Ectodermal cell (in vitro differentiated cells): ENCODE results near the gene FBXL13.
"Not testable (repeated sequence)": the region's sequence is repeated elsewhere in the genome, so short reads cannot be mapped to it uniquely, and the experiment has no call there.

ENCODE experiments used
- H3K27ac ChIP-seq: 2 replicates; pipeline ENCODE4 v1.7.0; 2013; ENCODE audit warnings: mild to moderate bottlenecking, low read depth, low read length; ENCODE audit not compliant: insufficient read depth, poor library complexity, severe bottlenecking
- H3K27me3 ChIP-seq: 2 replicates; pipeline ENCODE4 v1.7.0; 2013; ENCODE audit warnings: mild to moderate bottlenecking, low read length; ENCODE audit not compliant: insufficient read depth, control insufficient read depth, poor library complexity, severe bottlenecking
- H3K36me3 ChIP-seq: one replicate; pipeline ENCODE4 v1.7.0; 2013; ENCODE audit warnings: low read length; ENCODE audit not compliant: control insufficient read depth, insufficient read depth
- H3K4me1 ChIP-seq: one replicate; pipeline ENCODE4 v1.7.0; 2013; ENCODE audit warnings: low read length; ENCODE audit not compliant: control insufficient read depth, insufficient read depth
- H3K4me3 ChIP-seq: 2 replicates; pipeline ENCODE4 v1.7.0; 2013; ENCODE audit warnings: low read depth, low read length, control low read depth; ENCODE audit not compliant: insufficient read depth
- H3K9me3 ChIP-seq: 2 replicates; pipeline ENCODE4 v1.7.0; 2013; ENCODE audit warnings: mild to moderate bottlenecking, low read length, moderate library complexity; ENCODE audit not compliant: control insufficient read depth
- WGBS, 2 experiments: methylation state at CpG; one replicate each; pipeline ENCODE4 v1.1.7; 2013; ENCODE audit warnings: missing lambda C conversion rate in 2 of 2; 5-methylcytosine and 5-hydroxymethylcytosine counted together

The FBXL13 gene

DNA sequence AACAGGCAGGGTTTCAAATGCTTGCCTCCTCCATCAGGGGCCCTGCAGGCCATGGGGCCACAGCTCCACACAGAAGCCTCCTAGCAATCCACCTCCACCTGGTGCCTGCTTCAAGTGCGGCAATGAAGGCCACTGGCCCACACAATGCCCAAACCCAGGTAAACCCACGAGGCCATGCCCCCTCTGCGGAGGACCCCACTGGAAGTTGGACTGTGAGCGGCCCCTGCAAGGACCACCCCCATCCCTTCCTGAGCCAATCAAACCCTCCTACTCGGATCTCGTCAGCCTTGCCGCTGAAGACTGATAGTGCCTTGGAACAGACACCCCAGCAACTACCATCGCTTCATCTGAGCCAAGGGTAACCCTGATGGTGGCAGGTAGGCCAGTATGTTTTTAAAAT lies 98.7 kb downstream of the FBXL13 start:
- Histone ChIP-seq H3K4me3 (no peak overlapping the region), H3K27ac (no peak overlapping the region), H3K36me3 (no peaks in the 10 kb centered on the region), H3K27me3 (no peaks in the 10 kb centered on the region), H3K4me1 (no peaks in the 10 kb centered on the region), H3K9me3 (no peaks in the 10 kb centered on the region)
- WGBS, 2 experiments: 90% methylated on average over 8 of the region's 8 CpGs

DNA sequence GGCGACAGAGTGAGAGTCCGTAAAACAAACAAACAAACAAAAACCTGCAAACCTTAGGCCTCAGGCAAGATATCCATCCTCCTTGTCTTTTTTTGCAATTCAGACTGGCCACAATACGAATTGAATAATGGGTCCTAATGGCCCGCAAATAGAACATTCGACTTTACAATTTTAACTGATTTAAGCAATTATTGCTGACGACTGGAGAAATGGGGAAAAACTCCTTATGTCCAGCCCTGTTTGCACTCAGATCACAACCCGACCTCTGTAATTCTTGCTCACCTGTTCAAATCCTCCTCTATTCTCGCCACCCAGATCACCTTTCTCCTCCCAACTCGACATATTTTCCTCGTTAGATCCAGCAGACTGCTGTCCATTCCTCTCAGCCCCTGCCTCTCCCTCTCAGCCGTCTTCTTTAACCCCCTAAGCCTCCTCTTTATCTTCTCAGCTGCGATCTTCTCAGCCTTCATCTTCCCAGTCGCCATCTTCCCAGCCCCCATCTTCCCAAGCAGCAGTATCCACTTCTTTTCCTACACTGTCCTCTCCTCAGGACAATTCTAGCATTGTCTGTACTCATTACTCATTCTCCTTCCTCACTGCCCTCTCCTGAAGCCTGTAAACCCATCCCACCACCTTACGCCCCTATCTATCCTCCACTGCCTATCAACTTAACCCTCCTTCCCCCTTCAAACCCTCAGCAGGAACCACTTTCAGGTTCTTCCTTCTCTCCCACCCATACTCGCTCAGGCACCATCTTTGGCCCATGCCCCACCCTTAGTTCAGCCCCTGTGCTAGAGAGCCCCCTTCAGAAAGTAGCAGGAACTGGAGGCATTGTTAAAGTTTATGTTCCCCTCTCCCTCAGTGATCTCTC lies 100.0 kb downstream of the FBXL13 start:
- WGBS, 2 experiments: 92 to 94% methylated on average over 15 of the region's 15 CpGs

GRCh38 chr7:102973096-102973802 lies 101.3 kb downstream of the FBXL13 start:
- no peak overlapping the region for H3K27ac ChIP-seq
- no peaks in the 10 kb centered on the region for H3K27me3 ChIP-seq
- no peaks in the 10 kb centered on the region for H3K4me1 ChIP-seq
- H3K9me3 ChIP-seq: no peaks in the 10 kb centered on the region
- WGBS, 2 experiments: 95 to 97% methylated on average over 23 of the region's 23 CpGs
- no peak overlapping the region for H3K4me3 ChIP-seq
- no peaks in the 10 kb centered on the region for H3K36me3 ChIP-seq

More for the DNA sequence above, 100.0 kb downstream of the FBXL13 start:
- Histone ChIP-seq H3K4me1 (no peaks in the 10 kb centered on the region), H3K36me3 (no peaks in the 10 kb centered on the region), H3K4me3 (no peak overlapping the region), H3K27me3 (no peaks in the 10 kb centered on the region), H3K9me3 (no peaks in the 10 kb centered on the region), H3K27ac (no peak overlapping the region)

DNA sequence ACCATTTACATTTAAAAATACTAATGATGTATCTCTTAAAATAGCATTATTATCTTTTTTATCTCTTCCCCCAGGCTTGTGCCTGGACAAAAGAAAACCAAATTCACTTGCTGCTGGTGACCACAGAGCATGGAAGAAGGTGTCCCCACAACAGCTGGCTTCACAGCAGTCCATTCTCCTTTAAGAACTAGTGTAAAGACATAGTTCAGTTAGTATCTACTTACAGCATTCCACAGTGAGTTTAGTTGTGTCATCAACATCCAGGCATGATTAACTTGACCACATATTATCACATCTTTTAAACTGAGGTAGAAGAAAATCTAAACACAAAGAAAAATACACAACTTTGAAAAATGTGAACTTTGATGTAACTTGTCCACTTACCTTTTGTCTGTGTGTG lies 106.8 kb downstream of the FBXL13 start:
- no peaks in the 10 kb centered on the region for H3K4me1 ChIP-seq
- H3K36me3 ChIP-seq: no peaks in the 10 kb centered on the region
- H3K9me3 ChIP-seq: no peaks in the 10 kb centered on the region
- H3K4me3 ChIP-seq: no peak overlapping the region
- H3K27me3 ChIP-seq: no peaks in the 10 kb centered on the region
- no peak overlapping the region for H3K27ac ChIP-seq

- Histone ChIP-seq H3K27ac (no peak overlapping the region), H3K9me3 (no peaks in the 10 kb centered on the region), H3K36me3 (no peaks in the 10 kb centered on the region), H3K27me3 (no peaks in the 10 kb centered on the region), H3K4me3 (no peak overlapping the region), H3K4me1 (no peaks in the 10 kb centered on the region)
- 90 to 96% methylated on average over 2 of the region's 2 CpGs for WGBS, 2 experiments
Observed at GRCh38 chr7:102966465-102966864, 108.1 kb downstream of the FBXL13 start.

DNA sequence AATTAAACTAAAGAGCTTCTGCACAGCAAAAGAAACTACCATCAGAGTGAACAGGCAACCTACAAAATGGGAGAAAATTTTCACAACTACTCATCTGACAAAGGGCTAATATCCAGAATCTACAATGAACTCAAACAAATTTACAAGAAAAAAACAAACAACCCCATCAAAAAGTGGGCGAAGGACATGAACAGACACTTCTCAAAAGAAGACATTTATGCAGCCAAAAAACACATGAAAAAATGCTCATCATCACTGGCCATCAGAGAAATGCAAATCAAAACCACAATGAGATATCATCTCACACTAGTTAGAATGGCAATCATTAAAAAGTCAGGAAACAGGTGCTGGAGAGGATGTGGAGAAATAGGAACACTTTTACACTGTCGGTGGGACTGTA lies 112.6 kb downstream of the FBXL13 start:
- not testable (repeated sequence) for H3K4me1 ChIP-seq, H3K9me3 ChIP-seq, H3K4me3 ChIP-seq, H3K27me3 ChIP-seq, H3K36me3 ChIP-seq, H3K27ac ChIP-seq
- 80 to 100% methylated on average over 1 of the region's 2 CpGs for WGBS, 2 experiments

DNA sequence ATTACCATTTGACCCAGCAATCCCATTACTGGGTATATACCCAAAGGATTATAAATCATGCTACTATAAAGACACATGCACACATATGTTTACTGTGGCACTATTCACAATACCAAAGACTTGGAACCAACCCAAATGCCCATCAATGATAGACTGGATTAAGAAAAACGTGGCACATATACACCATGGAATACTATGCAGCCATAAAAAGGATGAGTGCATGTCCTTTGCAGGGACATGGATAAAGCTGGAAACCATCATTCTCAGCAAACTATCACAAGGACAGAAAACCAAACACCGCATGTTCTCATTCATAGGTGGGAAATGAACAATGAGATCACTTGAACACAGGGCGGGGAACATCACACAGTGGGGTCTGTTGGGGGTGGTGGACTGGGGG lies 116.6 kb downstream of the FBXL13 start:
- H3K27me3 ChIP-seq, H3K4me1 ChIP-seq, H3K4me3 ChIP-seq, H3K9me3 ChIP-seq, H3K27ac ChIP-seq, H3K36me3 ChIP-seq: not testable (repeated sequence)
- 93 to 94% methylated on average over 3 of the region's 3 CpGs for WGBS, 2 experiments

DNA sequence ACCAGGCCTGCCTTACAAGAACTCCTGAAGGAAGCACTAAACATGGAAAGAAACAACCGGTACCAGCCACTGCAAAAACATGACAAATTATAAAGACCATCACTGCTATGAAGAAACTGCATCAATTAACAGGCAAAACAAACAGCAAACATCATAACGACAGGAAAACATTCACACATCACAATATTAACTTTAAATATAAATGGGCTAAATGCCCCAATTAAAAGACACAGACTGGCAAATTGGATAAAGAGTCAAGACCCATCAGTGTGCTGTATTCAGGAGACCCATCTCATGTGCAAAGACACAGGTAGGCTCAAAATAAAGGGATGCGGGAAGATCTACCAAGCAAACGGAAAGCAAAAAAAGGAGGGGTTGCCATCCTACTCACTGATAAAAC lies 120.2 kb downstream of the FBXL13 start:
- H3K27ac ChIP-seq, H3K4me1 ChIP-seq, H3K27me3 ChIP-seq, H3K36me3 ChIP-seq, H3K9me3 ChIP-seq, H3K4me3 ChIP-seq: not testable (repeated sequence)
- WGBS, 2 experiments: 75 to 80% methylated on average over 4 of the region's 4 CpGs

DNA sequence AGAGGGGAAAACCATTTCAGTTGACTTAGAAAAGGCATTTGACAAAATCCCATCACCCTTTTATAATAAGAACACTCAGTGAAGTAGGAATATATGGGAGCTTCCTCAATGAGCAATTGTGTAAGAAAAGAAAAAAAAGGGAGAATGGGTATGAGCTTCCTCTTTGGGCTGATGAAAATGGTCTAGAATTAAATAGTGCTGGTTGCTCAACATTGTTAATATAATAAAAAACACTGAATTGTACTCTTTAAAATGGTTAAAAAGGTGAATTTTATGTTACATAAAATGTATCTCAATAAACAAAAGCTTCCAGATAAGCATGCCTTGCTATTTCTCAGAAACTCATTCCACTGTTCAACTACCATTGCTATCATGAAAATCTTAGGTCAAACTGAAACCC lies 121.2 kb downstream of the FBXL13 start:
- H3K36me3 ChIP-seq: no peaks in the 10 kb centered on the region
- H3K4me3 ChIP-seq: no peak overlapping the region
- H3K27me3 ChIP-seq: no peaks in the 10 kb centered on the region
- no peaks in the 10 kb centered on the region for H3K9me3 ChIP-seq
- no peak overlapping the region for H3K27ac ChIP-seq
- H3K4me1 ChIP-seq: no peaks in the 10 kb centered on the region

DNA sequence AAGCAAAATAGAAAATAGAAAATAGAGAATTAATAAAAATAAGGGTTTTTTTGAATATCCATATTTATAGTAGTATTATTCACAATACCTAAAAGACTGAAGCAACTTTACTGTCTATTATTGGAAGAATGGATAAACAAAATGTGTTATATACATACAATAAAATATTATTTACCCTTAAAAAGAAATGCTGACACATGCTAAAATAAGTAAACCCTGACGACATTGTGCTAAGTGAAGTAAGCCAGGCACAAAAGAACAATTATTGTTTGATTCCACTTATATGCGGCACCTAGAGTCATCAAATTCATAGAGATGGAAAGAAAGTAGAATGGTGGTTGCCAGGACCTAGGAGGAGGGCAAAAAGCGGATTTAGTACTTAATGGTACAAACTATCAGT lies 122.8 kb downstream of the FBXL13 start:
- H3K9me3 ChIP-seq: no peaks in the 10 kb centered on the region
- H3K4me3 ChIP-seq: no peak overlapping the region
- no peaks in the 10 kb centered on the region for H3K4me1 ChIP-seq
- no peak overlapping the region for H3K27ac ChIP-seq
- H3K27me3 ChIP-seq: no peaks in the 10 kb centered on the region
- 94 to 95% methylated on average over 3 of the region's 3 CpGs for WGBS, 2 experiments
- H3K36me3 ChIP-seq: no peaks in the 10 kb centered on the region
